Activated naive CD4-positive, alpha-beta T cell (primary cell): ENCODE data around the gene OR2AG1.
A peak's percentile ranks its signal among the peaks of the same experiment; 100 is the strongest.

Experiments used
- DNase-seq, 4 experiments: peaks; one replicate each; lab custom pipeline; 2025; lab: John Stamatoyannopoulos, UW

The OR2AG1 gene

GRCh38 chr11:6782720-6783119 lies at the start of gene OR2AG1:
TSS of gene OR2AG1 (plus strand) at chr11:6783020. CDS start at chr11:6785038, 2,018 bp downstream.
- DNase-seq, result no peak

- DNase-seq, result no peak
These were observed 49.2 kb upstream of the OR2AG1 start for GRCh38 chr11:6733326-6734275.

- no peak for DNase-seq
These were observed 48.2 kb upstream of the OR2AG1 start for GRCh38 chr11:6734616-6735015.

GRCh38 chr11:6735306-6735705 lies 47.5 kb upstream of the OR2AG1 start:
- no peak for DNase-seq

GRCh38 chr11:6736495-6737121 lies 46.2 kb upstream of the OR2AG1 start:
- DNase-seq, result no peak

- DNase-seq, result peak in 2 of 4 experiments; percentile 15 to 22
These were observed 44.9 kb upstream of the OR2AG1 start for GRCh38 chr11:6737872-6738466.

GRCh38 chr11:6738590-6738989 lies 44.2 kb upstream of the OR2AG1 start:
- DNase-seq, result no peak

GRCh38 chr11:6742260-6742659 lies 40.6 kb upstream of the OR2AG1 start:
- DNase-seq, result no peak

GRCh38 chr11:6745018-6745417 lies 37.8 kb upstream of the OR2AG1 start:
- DNase-seq, result no peak

- DNase-seq, result no peak
These were observed 37.3 kb upstream of the OR2AG1 start for GRCh38 chr11:6745465-6746015.

- peak in 2 of 4 experiments; percentile 20 to 22 for DNase-seq
These were observed 36.7 kb upstream of the OR2AG1 start for GRCh38 chr11:6746086-6746618.

GRCh38 chr11:6746626-6747025 lies 36.2 kb upstream of the OR2AG1 start:
- DNase-seq, result no peak

- no peak for DNase-seq
These were observed 35.6 kb upstream of the OR2AG1 start for GRCh38 chr11:6747097-6747668.

GRCh38 chr11:6755303-6755952 lies 27.4 kb upstream of the OR2AG1 start:
- DNase-seq, result no peak

- no peak for DNase-seq
These were observed 26.9 kb upstream of the OR2AG1 start for GRCh38 chr11:6755953-6756347.

- peak in 2 of 4 experiments; percentile 20 to 31 for DNase-seq
These were observed 25.4 kb upstream of the OR2AG1 start for GRCh38 chr11:6757373-6757967.

- no peak for DNase-seq
These were observed 10.6 kb upstream of the OR2AG1 start, which contains the start of gene OR2AG2 for GRCh38 chr11:6771926-6772893. TSS of gene OR2AG2 (minus strand) at chr11:6771976. CDS start at chr11:6768957, 3,019 bp downstream.

GRCh38 chr11:6778518-6778917 lies 4.3 kb upstream of the OR2AG1 start:
- no peak for DNase-seq

GRCh38 chr11:6780829-6781228 lies 2.0 kb upstream of the OR2AG1 start:
- no peak for DNase-seq

- DNase-seq, result no peak
These were observed 7.7 kb downstream of the OR2AG1 start for GRCh38 chr11:6790546-6790945.
